ENCODE measurements around the gene LDLRAD4.
A peak's percentile ranks its signal among the peaks of the same experiment; 100 is the strongest.

Gene LDLRAD4

DNA sequence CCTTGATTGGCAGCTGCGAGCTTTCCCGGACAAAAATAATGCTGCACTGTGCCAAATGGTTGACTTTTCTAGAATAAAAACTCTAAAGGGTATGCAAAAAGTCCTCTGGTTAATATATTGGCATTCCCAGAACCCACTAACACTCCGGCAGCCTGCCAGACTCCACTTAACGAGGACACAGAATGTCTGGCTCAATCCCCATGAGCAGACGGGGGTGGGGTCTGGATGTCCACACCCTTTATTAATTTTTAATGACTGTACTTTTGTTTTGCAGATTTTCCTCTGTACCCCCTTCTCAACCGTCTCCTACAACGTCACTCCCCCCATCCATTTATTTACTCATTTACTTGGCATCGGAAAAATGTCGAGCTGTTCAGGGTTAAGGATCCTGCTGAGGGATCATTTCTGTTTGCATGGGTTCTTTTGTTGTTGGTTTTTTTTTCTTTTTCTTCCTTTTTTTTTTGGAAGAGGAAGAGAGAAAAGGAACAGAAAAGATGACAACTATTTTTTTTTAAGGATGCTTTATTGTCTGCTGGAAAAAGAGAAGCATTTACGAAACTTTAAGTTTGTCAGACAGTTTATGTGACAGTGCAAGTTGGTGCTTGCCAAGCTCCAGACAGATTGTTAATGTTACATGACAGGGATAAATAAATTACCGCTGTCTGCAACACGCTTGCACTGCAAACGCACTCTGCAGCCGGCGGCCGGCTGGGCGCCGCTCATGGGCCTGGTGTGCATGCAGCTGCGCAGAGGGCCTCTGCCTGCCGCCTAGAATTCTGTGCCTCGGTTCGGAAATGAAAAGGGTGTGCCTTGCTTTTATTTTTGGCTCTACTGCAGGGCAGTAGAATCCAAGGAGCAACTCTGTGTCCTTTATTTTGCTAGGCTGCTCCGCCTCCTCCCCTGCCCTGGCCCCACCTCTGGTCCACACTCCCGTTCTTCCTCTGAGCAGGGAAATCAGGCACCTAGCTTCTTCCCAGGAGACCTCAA lies 3.6 kb downstream of the LDLRAD4 start:
- Histone ChIP-seq H3K9me3 (ENCODE audit: control insufficient read depth, low read length) (no peaks in the 10 kb centered on the region), H2BK120ac (ENCODE audit: low read depth, low read length) (no peak overlapping the region), H3K4me1 (ENCODE audit: control insufficient read depth, insufficient read depth, low read depth, low read length) (peaks cover 18% of the 10 kb centered on the region), H3K27me3 (ENCODE audit: control insufficient read depth in 1 of 2, insufficient read depth in 1 of 2, low read length in 2 of 2) (peaks cover 43 to 54% of the 10 kb centered on the region in 2 experiments), H3K4me3 (ENCODE audit: insufficient read depth in 1 of 2, low read depth in 1 of 2, low read length in 2 of 2) (peak overlapping the region in 1 of 2 experiments; percentile 18), H3K79me1 (replicated peaks; ENCODE audit: low read length, poor library complexity, severe bottlenecking) (no peaks in the 10 kb centered on the region), H3K4ac (ENCODE audit: low read depth in 1 of 2, low read length in 2 of 2) (no peak overlapping the region), H2BK12ac (ENCODE audit: low read length in 2 of 2) (no peak overlapping the region), H2AK5ac (ENCODE audit: low read length, severe bottlenecking) (no peak overlapping the region), H3K27ac (ENCODE audit: low read length, poor library complexity, severe bottlenecking) (no peak overlapping the region), H3K9ac (ENCODE audit: low read length) (peak overlapping the region; percentile 27), H3K36me3 (ENCODE audit: control insufficient read depth in 1 of 2, insufficient read depth in 2 of 2, low read depth in 1 of 2, low read length in 2 of 2) (peaks cover 0 to 3% of the 10 kb centered on the region in 2 experiments), H4K91ac (ENCODE audit: low read length) (no peak overlapping the region), H3K4me2 (ENCODE audit: low read length, poor library complexity, severe bottlenecking) (no peak overlapping the region), H2AFZ (ENCODE audit: low read depth, low read length) (no peak overlapping the region), H3K23ac (ENCODE audit: low read length in 2 of 2) (no peak overlapping the region), H3K18ac (ENCODE audit: low read depth in 1 of 2, low read length in 2 of 2) (no peak overlapping the region), H3K14ac (ENCODE audit: low read length in 2 of 2) (no peak overlapping the region), H2BK15ac (ENCODE audit: low read depth, poor library complexity, severe bottlenecking) (no peak overlapping the region), H4K8ac (ENCODE audit: low read length) (no peak overlapping the region), H2BK5ac (ENCODE audit: low read depth, low read length, poor library complexity, severe bottlenecking) (no peak overlapping the region)
- DNase-seq: peak; percentile 33
- 63% methylated on average over 22 of the region's 24 CpGs for whole genome bisulfite sequencing

GRCh38 chr18:13222856-13223281 lies 4.3 kb downstream of the LDLRAD4 start:
- H3K79me1 ChIP-seq (replicated peaks; ENCODE audit: low read length, poor library complexity, severe bottlenecking): no peaks in the 10 kb centered on the region
- no peak overlapping the region for H2BK12ac ChIP-seq (ENCODE audit: low read length in 2 of 2)
- H3K23ac ChIP-seq (ENCODE audit: low read length in 2 of 2): no peak overlapping the region
- H3K9ac ChIP-seq (ENCODE audit: low read length): no peak overlapping the region
- no peak overlapping the region for H3K4ac ChIP-seq (ENCODE audit: low read depth in 1 of 2, low read length in 2 of 2)
- H3K27me3 ChIP-seq (ENCODE audit: control insufficient read depth in 1 of 2, insufficient read depth in 1 of 2, low read length in 2 of 2): peaks cover 43 to 54% of the 10 kb centered on the region in 2 experiments
- no peak overlapping the region for H3K4me2 ChIP-seq (ENCODE audit: low read length, poor library complexity, severe bottlenecking)
- H3K18ac ChIP-seq (ENCODE audit: low read depth in 1 of 2, low read length in 2 of 2): no peak overlapping the region
- no peak overlapping the region for H3K27ac ChIP-seq (ENCODE audit: low read length, poor library complexity, severe bottlenecking)
- H3K4me1 ChIP-seq (ENCODE audit: control insufficient read depth, insufficient read depth, low read depth, low read length): peaks cover 13% of the 10 kb centered on the region
- H2BK15ac ChIP-seq (ENCODE audit: low read depth, poor library complexity, severe bottlenecking): no peak overlapping the region
- no peak for DNase-seq
- H3K36me3 ChIP-seq (ENCODE audit: control insufficient read depth in 1 of 2, insufficient read depth in 2 of 2, low read depth in 1 of 2, low read length in 2 of 2): peaks cover 0 to 3% of the 10 kb centered on the region in 2 experiments
- H3K14ac ChIP-seq (ENCODE audit: low read length in 2 of 2): no peak overlapping the region
- no peaks in the 10 kb centered on the region for H3K9me3 ChIP-seq (ENCODE audit: control insufficient read depth, low read length)
- H4K91ac ChIP-seq (ENCODE audit: low read length): no peak overlapping the region
- no peak overlapping the region for H2BK5ac ChIP-seq (ENCODE audit: low read depth, low read length, poor library complexity, severe bottlenecking)
- no peak overlapping the region for H2AFZ ChIP-seq (ENCODE audit: low read depth, low read length)
- no peak overlapping the region for H2BK120ac ChIP-seq (ENCODE audit: low read depth, low read length)
- no peak overlapping the region for H3K4me3 ChIP-seq (ENCODE audit: insufficient read depth in 1 of 2, low read depth in 1 of 2, low read length in 2 of 2)
- WGBS: 85% methylated on average over 2 of the region's 4 CpGs
- no peak overlapping the region for H2AK5ac ChIP-seq (ENCODE audit: low read length, severe bottlenecking)
- H4K8ac ChIP-seq (ENCODE audit: low read length): no peak overlapping the region

DNA sequence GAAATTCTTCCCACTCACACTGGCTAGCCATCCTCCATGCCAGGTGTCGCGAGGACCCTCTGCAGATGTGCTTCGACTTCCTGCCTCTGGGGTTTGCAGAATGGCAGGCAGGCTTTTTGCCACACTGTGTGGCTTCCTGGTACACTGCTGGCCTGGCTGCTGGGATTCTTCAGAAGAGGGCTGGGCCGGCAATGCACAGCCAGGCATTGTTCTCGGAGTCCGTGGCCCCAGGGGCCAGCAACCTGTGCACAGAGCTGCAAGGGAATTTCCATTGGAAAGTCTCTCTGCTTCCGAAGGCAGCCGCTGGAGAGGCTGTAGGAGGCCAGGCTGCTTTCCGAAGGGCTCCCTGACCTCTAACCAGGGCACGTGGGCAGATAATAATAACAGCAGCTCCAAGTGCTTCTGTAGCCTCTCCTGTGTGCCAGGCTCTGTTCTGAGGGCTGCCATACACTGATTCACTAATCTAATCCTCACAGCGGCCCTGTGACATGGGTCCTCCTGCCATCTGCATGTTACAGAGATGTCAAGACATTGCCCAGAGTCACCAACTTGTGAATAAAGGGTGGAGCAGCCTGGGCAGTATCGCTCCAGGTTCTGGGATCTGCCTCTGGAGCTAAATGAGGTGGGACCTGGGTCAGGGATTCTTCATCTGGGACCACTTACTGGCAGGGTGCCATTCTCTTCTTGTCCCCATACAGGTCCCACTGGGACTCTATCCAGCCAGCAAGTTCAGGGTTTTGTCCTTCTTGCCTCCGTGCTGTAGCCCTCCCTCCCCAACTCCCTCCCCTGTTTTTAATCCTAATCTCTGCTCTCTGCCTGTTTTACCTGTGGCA lies 5.0 kb downstream of the LDLRAD4 start:
- H3K4me1 ChIP-seq (ENCODE audit: control insufficient read depth, insufficient read depth, low read depth, low read length): peaks cover 6% of the 10 kb centered on the region
- no peak overlapping the region for H3K27ac ChIP-seq (ENCODE audit: low read length, poor library complexity, severe bottlenecking)
- no peak overlapping the region for H4K91ac ChIP-seq (ENCODE audit: low read length)
- no peak overlapping the region for H2AK5ac ChIP-seq (ENCODE audit: low read length, severe bottlenecking)
- no peaks in the 10 kb centered on the region for H3K79me1 ChIP-seq (replicated peaks; ENCODE audit: low read length, poor library complexity, severe bottlenecking)
- no peak overlapping the region for H3K9ac ChIP-seq (ENCODE audit: low read length)
- peaks cover 38 to 54% of the 10 kb centered on the region in 2 experiments for H3K27me3 ChIP-seq (ENCODE audit: control insufficient read depth in 1 of 2, insufficient read depth in 1 of 2, low read length in 2 of 2)
- H3K4ac ChIP-seq (ENCODE audit: low read depth in 1 of 2, low read length in 2 of 2): no peak overlapping the region
- no peaks in the 10 kb centered on the region for H3K36me3 ChIP-seq (ENCODE audit: control insufficient read depth in 1 of 2, insufficient read depth in 2 of 2, low read depth in 1 of 2, low read length in 2 of 2)
- H2BK12ac ChIP-seq (ENCODE audit: low read length in 2 of 2): no peak overlapping the region
- WGBS: 85% methylated on average over 13 of the region's 13 CpGs
- no peak overlapping the region for H2BK5ac ChIP-seq (ENCODE audit: low read depth, low read length, poor library complexity, severe bottlenecking)
- no peaks in the 10 kb centered on the region for H3K9me3 ChIP-seq (ENCODE audit: control insufficient read depth, low read length)
- no peak overlapping the region for H3K14ac ChIP-seq (ENCODE audit: low read length in 2 of 2)
- no peak overlapping the region for H3K18ac ChIP-seq (ENCODE audit: low read depth in 1 of 2, low read length in 2 of 2)
- H3K23ac ChIP-seq (ENCODE audit: low read length in 2 of 2): no peak overlapping the region
- no peak overlapping the region for H2BK120ac ChIP-seq (ENCODE audit: low read depth, low read length)
- H3K4me3 ChIP-seq (ENCODE audit: insufficient read depth in 1 of 2, low read depth in 1 of 2, low read length in 2 of 2): no peak overlapping the region
- no peak overlapping the region for H4K8ac ChIP-seq (ENCODE audit: low read length)
- H3K4me2 ChIP-seq (ENCODE audit: low read length, poor library complexity, severe bottlenecking): no peak overlapping the region
- DNase-seq: no peak
- H2BK15ac ChIP-seq (ENCODE audit: low read depth, poor library complexity, severe bottlenecking): no peak overlapping the region
- H2AFZ ChIP-seq (ENCODE audit: low read depth, low read length): no peak overlapping the region

GRCh38 chr18:13225261-13225660 lies 6.7 kb downstream of the LDLRAD4 start:
- Histone ChIP-seq H3K4me3 (ENCODE audit: insufficient read depth in 1 of 2, low read depth in 1 of 2, low read length in 2 of 2) (no peak overlapping the region), H3K23ac (ENCODE audit: low read length in 2 of 2) (no peak overlapping the region), H3K27me3 (ENCODE audit: control insufficient read depth in 1 of 2, insufficient read depth in 1 of 2, low read length in 2 of 2) (peaks cover 25 to 46% of the 10 kb centered on the region in 2 experiments), H2BK5ac (ENCODE audit: low read depth, low read length, poor library complexity, severe bottlenecking) (no peak overlapping the region), H3K27ac (ENCODE audit: low read length, poor library complexity, severe bottlenecking) (no peak overlapping the region), H3K9ac (ENCODE audit: low read length) (no peak overlapping the region), H2AFZ (ENCODE audit: low read depth, low read length) (no peak overlapping the region), H3K4me2 (ENCODE audit: low read length, poor library complexity, severe bottlenecking) (no peak overlapping the region), H4K8ac (ENCODE audit: low read length) (no peak overlapping the region), H3K4me1 (ENCODE audit: control insufficient read depth, insufficient read depth, low read depth, low read length) (peaks cover 3% of the 10 kb centered on the region), H2BK15ac (ENCODE audit: low read depth, poor library complexity, severe bottlenecking) (no peak overlapping the region), H3K79me1 (replicated peaks; ENCODE audit: low read length, poor library complexity, severe bottlenecking) (no peaks in the 10 kb centered on the region), H3K18ac (ENCODE audit: low read depth in 1 of 2, low read length in 2 of 2) (no peak overlapping the region), H3K14ac (ENCODE audit: low read length in 2 of 2) (no peak overlapping the region), H3K4ac (ENCODE audit: low read depth in 1 of 2, low read length in 2 of 2) (no peak overlapping the region), H4K91ac (ENCODE audit: low read length) (no peak overlapping the region), H3K9me3 (ENCODE audit: control insufficient read depth, low read length) (no peaks in the 10 kb centered on the region), H2AK5ac (ENCODE audit: low read length, severe bottlenecking) (no peak overlapping the region), H2BK12ac (ENCODE audit: low read length in 2 of 2) (no peak overlapping the region), H3K36me3 (ENCODE audit: control insufficient read depth in 1 of 2, insufficient read depth in 2 of 2, low read depth in 1 of 2, low read length in 2 of 2) (no peaks in the 10 kb centered on the region), H2BK120ac (ENCODE audit: low read depth, low read length) (no peak overlapping the region)
- 81% methylated on average over 5 of the region's 5 CpGs for WGBS
- no peak for DNase-seq

Data from mesenchymal stem cell (in vitro differentiated cells and primary cell).